ENCODE results near the gene PCBP2.

GRCh38 chr12:53472056-53472582 is 20.2 kb downstream of the PCBP2 start:
- TF ChIP-seq POLR2AphosphoS5 (IDR thresholded peaks at IDR 0.05; ENCODE audit: low read depth, low read length) (no peak), CTCF (IDR thresholded peaks at IDR 0.05 in 2 of 3, conservative IDR thresholded peaks at IDR 0.05 in 1 of 3; ENCODE audit: borderline replicate concordance in 1 of 3, insufficient read depth in 1 of 3, low read depth in 2 of 3, low read length in 2 of 3) (no peak), POLR2A (IDR thresholded peaks at IDR 0.05; ENCODE audit: borderline replicate concordance, extremely low read depth, insufficient read depth, insufficient read length) (no peak), JUND (IDR thresholded peaks at IDR 0.05) (no peak), SRF (IDR thresholded peaks at IDR 0.05; ENCODE audit: low read depth) (no peak), ZNF274 (IDR thresholded peaks at IDR 0.05; ENCODE audit: low read depth, low read length) (no peak)
- TF ChIP-seq, protein P1, sequence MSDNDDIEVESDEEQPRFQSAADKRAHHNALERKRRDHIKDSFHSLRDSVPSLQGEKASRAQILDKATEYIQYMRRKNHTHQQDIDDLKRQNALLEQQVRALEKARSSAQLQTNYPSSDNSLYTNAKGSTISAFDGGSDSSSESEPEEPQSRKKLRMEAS (IDR thresholded peaks at IDR 0.05) = no peak
- TF ChIP-seq, protein P2, sequence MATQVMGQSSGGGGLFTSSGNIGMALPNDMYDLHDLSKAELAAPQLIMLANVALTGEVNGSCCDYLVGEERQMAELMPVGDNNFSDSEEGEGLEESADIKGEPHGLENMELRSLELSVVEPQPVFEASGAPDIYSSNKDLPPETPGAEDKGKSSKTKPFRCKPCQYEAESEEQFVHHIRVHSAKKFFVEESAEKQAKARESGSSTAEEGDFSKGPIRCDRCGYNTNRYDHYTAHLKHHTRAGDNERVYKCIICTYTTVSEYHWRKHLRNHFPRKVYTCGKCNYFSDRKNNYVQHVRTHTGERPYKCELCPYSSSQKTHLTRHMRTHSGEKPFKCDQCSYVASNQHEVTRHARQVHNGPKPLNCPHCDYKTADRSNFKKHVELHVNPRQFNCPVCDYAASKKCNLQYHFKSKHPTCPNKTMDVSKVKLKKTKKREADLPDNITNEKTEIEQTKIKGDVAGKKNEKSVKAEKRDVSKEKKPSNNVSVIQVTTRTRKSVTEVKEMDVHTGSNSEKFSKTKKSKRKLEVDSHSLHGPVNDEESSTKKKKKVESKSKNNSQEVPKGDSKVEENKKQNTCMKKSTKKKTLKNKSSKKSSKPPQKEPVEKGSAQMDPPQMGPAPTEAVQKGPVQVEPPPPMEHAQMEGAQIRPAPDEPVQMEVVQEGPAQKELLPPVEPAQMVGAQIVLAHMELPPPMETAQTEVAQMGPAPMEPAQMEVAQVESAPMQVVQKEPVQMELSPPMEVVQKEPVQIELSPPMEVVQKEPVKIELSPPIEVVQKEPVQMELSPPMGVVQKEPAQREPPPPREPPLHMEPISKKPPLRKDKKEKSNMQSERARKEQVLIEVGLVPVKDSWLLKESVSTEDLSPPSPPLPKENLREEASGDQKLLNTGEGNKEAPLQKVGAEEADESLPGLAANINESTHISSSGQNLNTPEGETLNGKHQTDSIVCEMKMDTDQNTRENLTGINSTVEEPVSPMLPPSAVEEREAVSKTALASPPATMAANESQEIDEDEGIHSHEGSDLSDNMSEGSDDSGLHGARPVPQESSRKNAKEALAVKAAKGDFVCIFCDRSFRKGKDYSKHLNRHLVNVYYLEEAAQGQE (IDR thresholded peaks at IDR 0.05; ENCODE audit: low read depth) = no peak
